HepG2 (cell line): ENCODE results near the gene MAP1LC3A. TPM values are rescaled to one million over a fixed set of nuclear protein-coding genes. Genes with fewer than 3 reads are reported as not detected.

Experiments used
- ARHGAP35 ChIP-seq: sonication (generic); formaldehyde crosslinking; IDR thresholded peaks from 2 replicates; pipeline ENCODE4 v1.9.0; 2022; ENCODE audit warnings: mild to moderate bottlenecking, inconsistent platforms, moderate library complexity, missing genetic modification reagents, borderline replicate concordance
- ARID3A ChIP-seq: IDR thresholded peaks from 2 replicates; pipeline ENCODE4 v1.6.1; 2012; ENCODE audit warnings: low read depth, low read length, improper control_type of control experiment
- ARNTL ChIP-seq: sonication (generic); formaldehyde crosslinking; IDR thresholded peaks from 2 replicates; pipeline ENCODE4 v1.4.0; 2020; ENCODE audit warnings: mild to moderate bottlenecking, missing genetic modification reagents
- ATF7 ChIP-seq, 2 experiments: fragments of 450-650 bp in 1 of 2; sonication (generic) in 1 of 2; formaldehyde crosslinking in 1 of 2; IDR thresholded peaks; 2 replicates each; pipeline versions ENCODE4 v1.4.0 to v1.6.1; 2016 to 2020; ENCODE audit warnings: antibody characterized with exemption in 1 of 2, mild to moderate bottlenecking in 1 of 2, missing genetic modification reagents in 1 of 2
- BATF2 ChIP-seq: sonication (generic); formaldehyde crosslinking; IDR thresholded peaks from 2 replicates; pipeline ENCODE4 v1.8.0; 2022; ENCODE audit warnings: mild to moderate bottlenecking, missing genetic modification reagents, moderate library complexity
- CHCHD3 ChIP-seq: sonication (generic); formaldehyde crosslinking; IDR thresholded peaks from 2 replicates; pipeline ENCODE4 v1.8.0; 2022; ENCODE audit warnings: mild to moderate bottlenecking, missing genetic modification reagents, moderate library complexity
- EP300 ChIP-seq, 3 experiments: sonication (generic) in 1 of 3; formaldehyde crosslinking in 1 of 3; IDR thresholded peaks; 2 replicates each; pipeline versions ENCODE4 v1.5.1 to v1.6.1; 2011 to 2020; ENCODE audit warnings: low read depth in 2 of 3, low read length in 2 of 3, borderline replicate concordance in 1 of 3, improper control_type of control experiment in 1 of 3, mild to moderate bottlenecking in 1 of 3, missing genetic modification reagents in 1 of 3, moderate library complexity in 1 of 3
- ETV5 ChIP-seq: IDR thresholded peaks from 2 replicates; pipeline ENCODE4 v1.6.1; 2018; ENCODE audit warnings: missing biosample characterization, missing genetic modification reagents, inconsistent platforms, borderline replicate concordance
- IRX3 ChIP-seq: sonication (generic); formaldehyde crosslinking; IDR thresholded peaks from 2 replicates; pipeline ENCODE4 v1.8.1; 2023; ENCODE audit warnings: mild to moderate bottlenecking, low read depth, missing genetic modification reagents, borderline replicate concordance
- JUND ChIP-seq: sonication (generic); formaldehyde crosslinking; IDR thresholded peaks from 2 replicates; pipeline ENCODE4 v1.8.0; 2022; ENCODE audit warnings: mild to moderate bottlenecking, missing genetic modification reagents
- KDM3A ChIP-seq: IDR thresholded peaks from 2 replicates; pipeline ENCODE4 v1.6.1; 2018; ENCODE audit warnings: low read depth, missing compliant biosample characterization
- MAF1 ChIP-seq: sonication (generic); formaldehyde crosslinking; IDR thresholded peaks from 2 replicates; pipeline ENCODE4 v1.5.0; 2020; ENCODE audit warnings: missing genetic modification reagents, borderline replicate concordance
- MIER3 ChIP-seq: IDR thresholded peaks from 2 replicates; pipeline ENCODE4 v1.6.1; 2016; ENCODE audit warnings: missing compliant biosample characterization, borderline replicate concordance
- PAWR ChIP-seq: sonication (generic); formaldehyde crosslinking; IDR thresholded peaks from 2 replicates; pipeline ENCODE4 v1.4.0; 2020; ENCODE audit warnings: missing genetic modification reagents, mild to moderate bottlenecking, borderline replicate concordance
- PREB ChIP-seq: sonication (generic); formaldehyde crosslinking; IDR thresholded peaks from 2 replicates; pipeline ENCODE4 v1.4.0; 2020; ENCODE audit warnings: missing genetic modification reagents
- SAFB2 ChIP-seq: sonication (generic); formaldehyde crosslinking; IDR thresholded peaks from 2 replicates; pipeline ENCODE4 v1.5.1; 2020; ENCODE audit warnings: missing genetic modification reagents, low read depth, mild to moderate bottlenecking, borderline replicate concordance
- SMAD3 ChIP-seq: sonication (generic); formaldehyde crosslinking; IDR thresholded peaks from 2 replicates; pipeline ENCODE4 v1.4.0; 2020; ENCODE audit warnings: missing genetic modification reagents
- SRSF1 ChIP-seq: fragments of 200-400 bp; formaldehyde crosslinking; optimal IDR thresholded peaks from 2 replicates; pipeline ENCODE3; 2017; ENCODE audit warnings: mild to moderate bottlenecking, low read depth, low read length, moderate library complexity
- THRA ChIP-seq: sonication (generic); formaldehyde crosslinking; IDR thresholded peaks from 2 replicates; pipeline ENCODE4 v1.4.0; 2020; ENCODE audit warnings: missing genetic modification reagents, borderline replicate concordance
- ZKSCAN1 ChIP-seq: fragments of 150-350 bp; IDR thresholded peaks from 2 replicates; pipeline ENCODE4 v1.6.1; 2014; ENCODE audit warnings: low read length
- ZNF333 ChIP-seq: sonication (generic); formaldehyde crosslinking; IDR thresholded peaks from 2 replicates; pipeline ENCODE4 v1.4.0; 2020; ENCODE audit warnings: mild to moderate bottlenecking, missing genetic modification reagents, borderline replicate concordance
- ZNF343 ChIP-seq: sonication (generic); formaldehyde crosslinking; IDR thresholded peaks from 2 replicates; pipeline ENCODE4 v1.4.0; 2020; ENCODE audit warnings: mild to moderate bottlenecking, missing genetic modification reagents
- polyA plus RNA-seq, 8 experiments: library from polyadenylated mRNA; depleted of rRNA in 3 of 8; stranded (reverse) in 7 of 8; unstranded in 1 of 8; fragments of >200 nt; fragmentation: Illumina TruSeq in 4 of 8; extraction: Trizol in 4 of 8; gene quantifications; 2 replicates each; pipeline versions ENCODE4 v1.2.1 to v1.2.3, GENCODE V29; 2011 to 2016; ENCODE audit warnings: low read depth in 4 of 8, missing spikeins in 1 of 8, mixed read lengths in 1 of 8; ENCODE audit not compliant: insufficient read depth in 1 of 8
- total RNA-seq, 5 experiments: library from RNA; depleted of rRNA; stranded (reverse); fragments of >200 nt; fragmentation: Illumina TruSeq; extraction: Trizol; gene quantifications; 2 replicates each; pipeline ENCODE4 v1.2.3, GENCODE V29; 2016; ENCODE audit warnings: low read depth in 1 of 5

The MAP1LC3A gene
- total and polyA plus RNA-seq, 2 of the 13 experiments (the other 11 are each of a cell fraction or from before 2014, with no cell fraction given): not detected

GRCh38 chr20:34538671-34539123 lies 19.8 kb upstream of the MAP1LC3A start (continued):
- TF ChIP-seq THRA (CRISPR knock-in tag): peak; percentile 95
- no peak for TF ChIP-seq MIER3 (CRISPR knock-in tag)
- TF ChIP-seq PAWR (CRISPR knock-in tag): no peak
- no peak for TF ChIP-seq PREB (CRISPR knock-in tag)
- TF ChIP-seq SAFB2 (CRISPR knock-in tag): peak; percentile 46; the same call in 1 of the 2 replicates
- no peak for TF ChIP-seq ETV5 (CRISPR knock-in tag)
- no peak for TF ChIP-seq BATF2 (CRISPR knock-in tag)
- TF ChIP-seq ZKSCAN1: no peak
- TF ChIP-seq MAF1 (CRISPR knock-in tag): no peak
- TF ChIP-seq ZNF343 (CRISPR knock-in tag): no peak
- no peak for TF ChIP-seq KDM3A (CRISPR knock-in tag)
- TF ChIP-seq ZNF333 (CRISPR knock-in tag): no peak
- 0 out of 4 replicates have a peak, but pooled peaks of 1 of the 2 experiments have one; percentile 23 for TF ChIP-seq EP300 (IDR thresholded peaks at IDR 0.05; ENCODE audit: low read depth in 2 of 2, low read length in 2 of 2)
- TF ChIP-seq EP300 (CRISPR knock-in tag; IDR thresholded peaks at IDR 0.05; ENCODE audit: borderline replicate concordance): no peak
- TF ChIP-seq JUND (CRISPR knock-in tag): no peak
- 0 out of 2 replicates have a peak, but pooled peaks have one; percentile 46 for TF ChIP-seq ARID3A
- no peak for TF ChIP-seq CHCHD3 (CRISPR knock-in tag)
- no peak for TF ChIP-seq IRX3 (CRISPR knock-in tag)
- no peak for TF ChIP-seq SRSF1
- 0 out of 2 replicates have a peak, but pooled peaks have one; percentile 27 for TF ChIP-seq SMAD3
- TF ChIP-seq ATF7 (IDR thresholded peaks at IDR 0.05): no peak
- TF ChIP-seq ATF7 (CRISPR knock-in tag; IDR thresholded peaks at IDR 0.05): no peak
- no peak for TF ChIP-seq ARNTL (CRISPR knock-in tag)
- no peak for TF ChIP-seq ARHGAP35 (CRISPR knock-in tag)
